Inflammatory macrophage treated with lipopolysaccharide for 4 hours (primary cell): ENCODE results near the gene DIAPH3.
"Not testable (repeated sequence)": the region's sequence is repeated elsewhere in the genome, so short reads cannot be mapped to it uniquely, and the experiment has no call there.

Experiments
- DNase-seq: peaks from one replicate; pipeline ENCODE4 v3.0.0-alpha.2; 2020

Gene DIAPH3

DNA sequence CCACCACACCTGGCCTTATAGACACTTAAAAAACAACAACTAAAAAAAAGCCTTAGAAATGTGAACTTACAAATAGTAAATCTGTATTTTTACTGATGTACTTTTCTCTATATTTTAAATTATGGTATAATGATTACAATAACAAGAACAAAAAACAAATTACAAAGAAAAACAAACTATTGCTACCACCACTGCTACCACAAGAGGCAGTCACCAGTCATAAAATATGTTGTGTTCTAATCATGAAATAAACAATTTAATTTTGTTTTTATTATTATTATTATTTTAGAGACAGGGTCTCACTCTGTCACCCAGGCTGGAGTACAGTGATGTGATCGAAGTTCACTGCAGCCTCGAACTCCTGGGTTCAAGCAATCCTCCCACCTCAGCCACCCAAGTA, 72.2 kb downstream of the DIAPH3 start:
- no peak for DNase-seq

DNA sequence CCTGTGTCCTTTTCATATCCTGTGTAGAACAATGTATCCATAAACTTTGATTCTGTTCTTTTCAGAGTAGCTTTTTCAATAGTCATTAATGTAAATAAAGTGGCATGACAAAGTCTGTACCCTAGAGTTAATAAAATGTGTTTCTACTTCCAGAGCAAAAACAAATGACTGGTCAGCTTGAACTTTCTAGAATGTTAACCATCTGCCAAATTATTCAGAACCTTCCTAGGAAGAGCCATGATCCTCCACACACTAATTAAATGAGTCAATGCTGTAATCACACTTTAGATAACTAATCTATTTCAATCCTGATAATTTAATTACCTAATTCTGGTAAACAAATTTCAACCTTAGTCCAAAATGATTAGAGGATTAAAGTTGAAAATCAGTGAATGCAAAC, 73.2 kb downstream of the DIAPH3 start:
- DNase-seq, result no peak

DNA sequence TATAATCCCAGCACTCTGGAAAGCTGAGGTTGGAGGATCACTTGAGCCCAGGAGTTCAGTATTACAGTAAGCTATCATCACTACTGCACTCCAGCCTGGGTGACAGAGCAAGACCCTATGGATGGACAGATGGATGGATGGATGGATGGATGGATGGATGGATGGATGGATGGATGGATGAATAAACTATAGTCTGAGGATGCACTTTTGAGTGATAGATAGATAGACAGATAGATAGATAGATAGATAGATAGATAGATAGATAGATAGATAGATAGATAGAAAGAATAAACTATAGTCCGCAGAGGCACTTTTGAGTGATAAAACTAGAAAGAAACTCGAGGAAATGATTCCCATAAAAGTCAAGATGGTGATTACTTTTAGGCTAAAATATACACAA, 79.9 kb downstream of the DIAPH3 start:
- DNase-seq, result not testable (repeated sequence)

DNA sequence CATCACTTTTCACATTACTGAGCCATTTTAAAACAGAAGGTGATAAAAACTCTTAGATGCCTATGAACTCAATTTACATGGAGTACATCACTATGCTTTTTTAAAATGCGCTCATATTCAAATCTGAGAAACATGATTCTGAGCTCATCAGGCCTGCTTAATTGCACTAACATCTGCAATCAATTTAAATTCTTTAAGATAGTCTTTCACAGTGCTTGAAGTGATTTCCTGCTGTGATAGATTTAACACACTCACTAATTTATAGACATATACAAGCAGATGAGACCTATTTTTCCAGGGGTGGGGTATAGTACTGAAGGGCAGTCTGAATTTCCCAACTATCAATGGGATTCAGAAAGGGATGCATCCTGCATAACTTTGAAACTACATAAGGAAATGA, 82.9 kb downstream of the DIAPH3 start:
- DNase-seq, result no peak

DNA sequence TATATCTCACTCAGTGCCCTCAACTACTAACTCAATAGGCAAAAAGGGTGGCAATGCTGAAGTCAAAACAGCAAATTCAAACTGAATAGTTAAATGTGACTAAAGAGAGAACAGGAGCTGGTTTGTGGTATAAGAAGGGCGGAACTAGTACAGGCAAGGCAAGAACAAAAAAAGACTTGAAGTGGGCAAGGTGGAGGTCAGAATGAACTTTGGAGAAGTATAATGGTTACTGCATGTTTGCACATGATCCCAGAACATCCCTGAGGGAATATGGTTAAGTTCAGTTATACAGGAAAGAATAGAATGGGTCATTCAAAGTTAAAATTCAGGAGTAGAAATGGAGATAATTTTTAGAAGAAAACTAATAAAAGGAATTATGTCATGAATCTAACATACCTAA, 85.5 kb downstream of the DIAPH3 start:
- no peak for DNase-seq

GRCh38 chr13:60075850-60076249, 87.9 kb downstream of the DIAPH3 start:
- DNase-seq, result no peak

DNA sequence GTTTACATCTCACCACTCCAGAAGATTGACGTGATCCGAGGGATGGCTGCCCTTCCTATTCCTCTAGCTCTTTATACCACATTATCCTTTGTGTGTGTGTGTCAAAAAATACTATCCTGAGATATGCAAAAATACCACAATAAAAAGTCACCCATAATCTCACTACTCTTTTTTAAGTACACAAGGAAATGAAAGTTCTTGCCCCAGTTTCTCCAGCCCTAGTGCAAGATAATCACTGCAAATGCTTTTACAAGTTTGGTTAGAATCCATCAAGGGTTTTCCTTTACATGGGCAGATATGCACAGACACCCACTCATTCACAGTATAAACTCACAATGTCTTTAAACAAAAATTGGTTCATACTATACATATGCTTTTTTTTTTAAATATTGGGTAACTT, 89.3 kb downstream of the DIAPH3 start:
- DNase-seq, result no peak

DNA sequence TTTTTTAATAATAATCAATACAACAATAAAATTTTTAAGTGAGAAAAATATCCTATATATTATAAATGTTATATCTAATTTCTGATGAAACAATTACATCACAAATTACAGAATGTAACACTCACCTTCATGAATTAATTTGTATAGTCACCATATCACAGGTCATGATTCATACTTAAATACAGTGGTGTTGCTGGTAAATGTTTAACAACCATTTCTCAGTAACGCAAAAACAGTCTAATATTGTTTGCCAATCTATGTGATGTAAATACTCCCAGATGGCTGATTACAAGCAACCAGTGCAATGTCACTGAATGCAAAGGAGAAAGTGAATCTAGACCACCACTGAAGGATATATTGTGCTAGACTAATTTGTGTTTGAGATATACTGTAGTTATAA, 97.5 kb downstream of the DIAPH3 start:
- DNase-seq, result no peak

- no peak for DNase-seq
These were observed 101.2 kb downstream of the DIAPH3 start for GRCh38 chr13:60062502-60062901.

GRCh38 chr13:60061737-60062136, 102.0 kb downstream of the DIAPH3 start:
- DNase-seq, result no peak

DNA sequence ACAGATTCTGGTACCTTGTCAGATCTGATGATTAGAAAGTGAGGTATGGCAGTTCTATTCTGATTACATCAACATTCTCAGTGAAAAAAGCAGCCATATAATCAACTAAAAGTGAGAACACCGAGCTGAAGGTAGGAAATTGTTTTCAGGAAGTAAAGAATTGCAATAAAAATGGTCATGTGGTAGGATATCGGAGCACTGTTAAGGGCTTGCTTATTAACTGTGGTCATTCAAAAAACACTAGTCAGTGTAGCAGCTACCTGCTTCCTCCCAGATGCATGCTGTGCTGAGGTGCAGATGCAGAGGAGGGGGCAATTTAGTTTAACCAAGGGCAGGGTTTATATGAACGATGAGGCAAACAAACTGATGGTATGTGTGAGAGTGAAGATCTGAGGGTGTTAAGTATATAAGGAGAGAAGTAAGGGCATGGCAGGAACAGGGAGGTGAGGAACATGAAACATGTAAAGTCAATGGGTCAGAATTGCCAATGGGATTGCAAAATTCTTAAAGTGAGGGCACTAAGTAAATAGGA, 111.9 kb downstream of the DIAPH3 start:
- DNase-seq, result no peak

GRCh38 chr13:60048353-60048752, 115.4 kb downstream of the DIAPH3 start:
- not testable (repeated sequence) for DNase-seq

DNA sequence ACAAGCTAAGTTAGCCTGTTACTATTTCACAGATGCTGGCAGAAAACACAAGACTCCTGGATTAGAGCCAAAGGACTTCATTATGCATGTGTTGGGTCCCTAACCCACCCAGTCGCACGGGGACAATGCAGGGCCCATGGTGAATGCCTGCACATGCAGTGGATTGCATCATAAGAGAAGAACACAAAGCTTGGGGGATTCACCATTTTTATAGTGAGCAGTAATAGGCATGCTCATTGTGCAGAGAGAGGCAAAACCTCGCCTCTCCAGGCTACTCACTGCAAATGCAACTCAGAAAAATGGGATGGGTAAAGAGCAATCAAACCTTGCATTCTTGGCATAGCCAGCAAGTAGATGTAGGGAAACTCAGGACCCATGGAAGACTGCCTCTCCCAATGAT, 115.8 kb downstream of the DIAPH3 start:
- no peak for DNase-seq

GRCh38 chr13:60044321-60044720, 119.4 kb downstream of the DIAPH3 start:
- no peak for DNase-seq

DNA sequence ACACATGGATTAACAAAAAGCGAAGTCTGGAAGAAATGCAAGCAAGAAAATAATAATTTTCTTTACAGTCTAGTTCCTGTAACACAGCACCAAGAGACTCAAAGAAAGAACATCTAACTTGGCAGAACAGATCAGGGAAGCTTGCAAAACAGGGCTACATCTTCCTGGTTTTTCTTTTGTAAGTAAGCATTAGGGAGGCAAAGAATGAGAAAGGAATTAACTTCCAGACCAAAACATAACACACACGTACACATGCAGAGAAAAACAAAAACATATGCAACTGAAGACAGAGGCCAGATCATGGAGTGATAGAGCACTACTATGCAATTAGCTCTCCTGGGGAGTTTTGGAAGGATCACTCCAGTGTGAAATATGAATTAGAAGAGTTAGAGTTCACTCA, 120.5 kb downstream of the DIAPH3 start:
- no peak for DNase-seq

- not testable (repeated sequence) for DNase-seq
These were observed 123.1 kb downstream of the DIAPH3 start for GRCh38 chr13:60040668-60041067.

GRCh38 chr13:60035874-60036273, 127.9 kb downstream of the DIAPH3 start:
- DNase-seq, result no peak

- DNase-seq, result peak; percentile 18
These were observed 130.9 kb downstream of the DIAPH3 start for GRCh38 chr13:60032851-60033250.

- DNase-seq, result peak; percentile 59
These were observed 135.7 kb downstream of the DIAPH3 start for GRCh38 chr13:60028021-60028420.

- DNase-seq, result peak; percentile 33
These were observed 137.4 kb downstream of the DIAPH3 start for GRCh38 chr13:60026286-60026685.

DNA sequence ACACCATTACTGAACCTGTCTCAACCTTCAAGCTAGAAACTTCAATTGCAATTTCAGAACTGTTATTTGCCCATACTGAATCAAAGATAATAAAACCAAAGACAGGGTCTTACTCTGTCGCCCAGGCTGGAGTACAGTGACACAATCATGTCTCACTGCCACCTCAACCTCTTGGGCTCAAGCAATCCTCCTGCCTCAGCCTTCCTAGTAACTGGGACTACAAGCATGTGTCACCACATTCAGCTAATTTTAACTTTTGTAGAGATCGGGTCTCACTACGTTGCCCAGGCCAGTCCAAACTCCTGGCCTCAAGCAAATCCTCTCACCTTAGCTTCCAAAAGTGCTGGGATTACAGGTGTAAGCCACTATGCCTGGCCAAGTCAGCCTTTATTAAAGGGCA, 143.4 kb downstream of the DIAPH3 start:
- no peak for DNase-seq

- DNase-seq, result peak; percentile 80
These were observed 144.4 kb downstream of the DIAPH3 start for GRCh38 chr13:60019119-60019993.

DNA sequence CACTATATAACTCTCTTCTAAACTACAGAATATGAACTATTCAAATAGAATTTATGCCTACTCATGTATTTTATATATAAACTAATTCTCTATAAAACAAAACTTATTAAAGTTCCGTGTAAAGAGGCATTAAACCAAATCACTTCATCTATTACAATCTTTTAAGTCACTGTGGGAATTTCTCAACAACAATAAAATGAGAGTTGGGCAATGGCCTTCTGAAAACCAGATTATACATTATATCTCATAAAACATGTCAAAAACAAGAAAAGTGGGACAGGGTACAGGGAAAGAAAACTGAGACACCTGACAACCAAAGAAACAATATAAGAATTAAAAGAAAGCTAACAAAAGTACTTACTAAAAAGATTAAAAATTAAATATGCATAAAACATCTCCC, 145.2 kb downstream of the DIAPH3 start:
- DNase-seq, result no peak

GRCh38 chr13:60016229-60016628, 147.5 kb downstream of the DIAPH3 start:
- DNase-seq, result no peak

DNA sequence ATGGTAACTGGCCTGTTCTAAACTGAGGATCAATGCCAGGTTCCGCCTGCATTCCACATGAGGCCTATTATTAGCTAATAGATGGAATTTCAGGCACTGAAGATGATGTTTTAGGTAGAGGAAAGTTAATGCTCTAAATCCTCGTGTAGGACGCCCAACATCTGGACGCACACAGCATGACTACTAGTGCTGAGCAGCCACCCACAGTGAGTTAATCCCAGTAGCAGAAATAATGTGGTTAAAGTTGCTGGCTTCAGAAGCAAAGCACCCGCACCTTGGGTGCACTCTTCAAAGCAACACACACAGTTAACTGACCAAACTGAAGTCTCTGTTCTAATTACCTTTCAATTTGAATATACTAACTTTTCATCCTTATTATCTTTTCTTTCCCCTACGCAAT, 150.6 kb downstream of the DIAPH3 start:
- DNase-seq, result no peak
